Stimulated activated CD4-positive, alpha-beta T cell treated with anti-CD3 and anti-CD28 coated beads, Interleukin-4, amount 100 ng/mL, for 48 hours (primary cell): Measurements from ENCODE around the gene SH3RF3.

ENCODE experiments used
- DNase-seq, 2 donors: peaks; one replicate each; pipeline ENCODE4 v3.0.0-alpha.2; 2020; ENCODE audit warnings: low read depth in 2 of 2

The SH3RF3 gene

GRCh38 chr2:109239720-109240119, 110.7 kb downstream of the SH3RF3 start:
- no peak for DNase-seq

- DNase-seq, result no peak
These were observed 113.2 kb downstream of the SH3RF3 start for GRCh38 chr2:109242210-109242653.

DNA sequence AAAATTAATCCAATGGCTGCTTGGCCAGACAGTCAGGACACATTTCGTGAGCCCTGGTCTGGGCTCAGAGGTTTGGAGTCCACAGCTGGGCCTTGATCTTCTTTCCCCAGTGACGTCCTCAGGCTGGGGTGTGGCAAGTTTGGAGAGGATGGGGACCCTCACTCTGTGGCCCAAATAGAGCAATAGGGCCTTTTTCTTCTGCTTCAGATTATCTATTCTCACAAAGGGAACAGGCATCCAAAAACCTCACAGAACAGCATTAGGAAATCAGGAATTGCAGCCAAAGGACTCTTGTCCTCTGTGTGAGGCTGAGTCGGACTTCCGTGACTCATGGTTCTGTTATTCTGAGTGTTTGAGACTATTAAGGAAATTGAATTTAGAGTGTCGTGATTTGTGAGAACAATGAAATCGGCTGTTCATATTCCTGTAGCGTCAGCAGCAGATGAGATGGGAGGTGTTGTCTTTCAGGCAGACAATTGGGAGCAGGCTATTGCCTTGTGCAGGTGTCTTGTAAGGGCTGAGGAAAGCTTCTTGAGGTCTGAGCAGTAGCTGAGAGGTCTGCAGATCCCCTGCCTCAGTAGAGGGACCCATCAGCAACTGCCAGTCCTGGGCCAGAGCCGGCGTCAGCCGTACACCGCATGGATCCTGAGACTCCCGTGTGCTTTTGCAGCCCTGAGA, 113.8 kb downstream of the SH3RF3 start:
- no peak for DNase-seq

DNA sequence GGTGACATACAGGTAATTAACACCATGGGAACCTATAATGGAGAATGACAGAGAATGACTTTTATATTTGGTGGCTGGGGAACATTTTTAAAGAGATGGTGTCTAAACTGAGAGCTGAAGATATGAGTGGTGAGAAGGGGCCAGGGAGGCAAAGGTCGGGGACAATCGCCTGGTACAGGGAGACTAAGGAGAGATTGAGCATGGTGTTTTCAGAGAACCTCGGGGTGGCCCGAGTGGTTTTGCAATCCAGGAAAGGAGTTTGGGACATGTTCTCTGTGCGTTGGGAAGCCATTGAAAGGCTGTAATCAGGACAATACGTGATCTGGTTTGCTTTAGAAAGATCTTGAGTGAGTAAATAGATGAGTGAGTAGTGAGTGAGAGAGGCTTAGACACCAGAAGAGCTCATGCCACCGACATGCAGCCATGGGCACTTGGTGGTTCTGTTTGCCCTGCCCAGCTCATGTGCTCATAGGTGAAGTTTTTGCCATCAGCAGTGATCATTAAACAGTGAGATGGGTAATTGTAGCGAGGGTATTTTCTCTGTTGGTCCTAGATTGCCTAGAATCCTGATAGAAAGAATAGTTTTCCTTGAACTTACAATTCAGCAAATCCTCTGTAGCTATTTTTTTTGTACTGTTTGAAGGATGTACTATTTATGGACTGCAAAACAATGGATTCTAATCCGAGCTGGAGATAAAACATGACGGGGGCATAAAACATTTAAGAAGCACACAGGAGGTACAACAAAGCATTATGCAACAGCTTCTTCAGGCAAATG, 114.7 kb downstream of the SH3RF3 start:
- DNase-seq, result no peak

- DNase-seq, result no peak
These were observed 115.2 kb downstream of the SH3RF3 start for GRCh38 chr2:109244304-109244582.

DNA sequence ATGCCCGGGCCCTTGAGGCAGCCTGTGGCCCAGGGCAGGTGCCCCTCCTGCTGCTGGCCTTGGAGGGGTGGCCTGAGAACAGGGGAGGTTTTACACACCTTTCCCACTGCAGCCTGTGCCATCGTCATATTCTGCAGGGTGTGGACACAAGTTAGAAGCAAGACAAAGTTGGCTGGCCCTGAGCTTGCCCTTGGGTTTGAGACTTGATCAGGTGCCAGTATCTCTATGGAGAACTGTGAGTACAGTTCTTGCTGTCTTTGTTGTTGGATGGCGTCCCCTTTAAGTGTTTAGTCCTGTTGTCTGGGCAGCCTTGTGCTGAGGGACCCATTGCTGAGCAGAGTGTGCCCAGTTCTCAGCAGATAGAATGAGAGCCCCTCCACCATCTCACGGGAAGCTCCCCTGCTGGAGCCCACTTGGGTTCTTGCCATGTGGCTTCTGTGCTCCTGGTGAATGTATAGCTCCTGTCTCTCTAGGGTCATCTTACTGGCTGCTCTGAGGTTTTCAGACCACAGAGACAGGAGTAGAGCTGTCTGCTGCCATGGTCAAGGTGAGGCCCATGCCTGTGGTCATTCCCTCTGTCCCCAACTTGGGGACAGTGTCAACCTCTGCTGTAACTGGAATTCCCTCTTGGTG, 115.9 kb downstream of the SH3RF3 start:
- DNase-seq, result no peak

GRCh38 chr2:109246176-109246575, 117.2 kb downstream of the SH3RF3 start:
- DNase-seq, result no peak

GRCh38 chr2:109246616-109247015, 117.6 kb downstream of the SH3RF3 start:
- no peak for DNase-seq

GRCh38 chr2:109247340-109247739, 118.3 kb downstream of the SH3RF3 start:
- DNase-seq, result no peak

GRCh38 chr2:109247812-109248211, 118.8 kb downstream of the SH3RF3 start:
- DNase-seq, result no peak

DNA sequence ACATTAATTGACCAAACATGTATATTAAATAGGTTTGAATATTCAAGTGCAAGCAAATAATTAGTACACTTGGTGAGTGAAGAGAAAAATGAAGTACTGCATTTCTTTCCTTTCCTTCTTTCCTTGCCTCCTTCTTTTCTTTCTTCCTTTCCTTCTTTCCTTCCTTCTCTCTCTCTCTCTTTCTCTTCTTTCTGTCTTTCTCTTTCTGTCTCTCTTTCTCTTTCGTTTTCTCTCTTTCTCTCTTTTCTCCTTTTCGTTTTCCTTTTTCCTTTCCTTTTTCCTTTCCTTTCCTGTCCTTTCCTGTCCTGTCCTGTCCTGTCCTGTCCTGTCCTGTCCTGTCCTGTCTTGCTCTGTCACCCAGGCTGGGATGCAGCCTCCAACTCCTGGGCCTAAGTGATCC, 119.6 kb downstream of the SH3RF3 start:
- no peak for DNase-seq

GRCh38 chr2:109253217-109253616, 124.2 kb downstream of the SH3RF3 start:
- no peak for DNase-seq

- no peak for DNase-seq
These were observed 125.3 kb downstream of the SH3RF3 start for GRCh38 chr2:109254174-109254904.

DNA sequence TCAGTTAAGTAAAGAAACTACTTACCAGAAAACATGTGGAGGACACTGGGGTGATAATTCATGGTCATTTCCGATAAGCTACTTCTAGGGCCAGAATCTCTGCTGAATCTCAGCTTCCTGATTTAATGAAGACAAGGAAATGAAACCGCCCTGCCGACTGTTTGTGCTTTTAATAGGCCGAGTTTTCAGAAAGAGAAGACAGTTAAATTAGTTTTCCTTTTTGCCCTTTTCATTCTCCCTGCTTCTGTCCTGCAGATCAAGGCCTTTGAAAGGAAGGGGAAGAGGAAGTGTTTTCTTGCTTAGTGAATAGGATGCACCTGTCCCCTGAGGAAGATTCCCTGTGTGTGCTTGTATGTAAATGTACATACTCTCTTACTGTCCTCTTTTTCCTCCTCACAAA, 126.6 kb downstream of the SH3RF3 start:
- no peak for DNase-seq

- no peak for DNase-seq
These were observed 127.1 kb downstream of the SH3RF3 start for GRCh38 chr2:109256111-109256510.

- DNase-seq, result no peak
These were observed 127.9 kb downstream of the SH3RF3 start for GRCh38 chr2:109256921-109257320.

- DNase-seq, result no peak
These were observed 128.6 kb downstream of the SH3RF3 start for GRCh38 chr2:109257653-109258052.

GRCh38 chr2:109258376-109258775, 129.4 kb downstream of the SH3RF3 start:
- no peak for DNase-seq

DNA sequence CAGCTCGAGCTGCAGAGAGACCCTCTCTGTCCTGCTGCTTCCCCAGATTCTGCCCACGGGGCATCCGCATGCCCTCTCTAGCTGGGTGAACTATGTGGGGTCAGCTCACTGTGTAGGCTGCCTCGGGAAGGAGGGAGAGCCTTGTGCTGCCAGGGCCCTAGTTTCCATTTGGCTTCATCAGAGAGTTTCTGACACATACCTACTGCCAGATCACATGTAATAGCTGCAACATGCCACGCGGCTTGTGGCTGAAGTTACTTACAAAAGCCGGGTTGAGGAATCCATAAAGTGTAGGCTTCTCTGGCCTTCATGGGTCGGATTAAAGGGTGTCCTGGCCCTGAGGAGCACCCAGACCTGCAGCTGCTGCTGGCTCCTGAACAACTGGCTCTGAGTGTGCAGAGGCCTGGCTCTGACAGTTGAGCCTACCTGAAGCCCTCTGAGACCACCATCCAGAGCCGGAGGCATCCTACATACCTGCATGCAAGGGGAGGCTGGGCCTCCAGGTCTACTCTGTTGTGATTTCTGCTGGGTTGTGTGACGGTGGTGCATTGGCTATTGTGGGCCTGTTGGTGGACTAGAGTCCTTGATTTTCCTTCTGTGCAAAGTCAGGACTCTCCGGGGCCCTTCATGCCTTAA, 130.0 kb downstream of the SH3RF3 start:
- no peak for DNase-seq

- DNase-seq, result no peak
These were observed 130.7 kb downstream of the SH3RF3 start for GRCh38 chr2:109259671-109260070.

DNA sequence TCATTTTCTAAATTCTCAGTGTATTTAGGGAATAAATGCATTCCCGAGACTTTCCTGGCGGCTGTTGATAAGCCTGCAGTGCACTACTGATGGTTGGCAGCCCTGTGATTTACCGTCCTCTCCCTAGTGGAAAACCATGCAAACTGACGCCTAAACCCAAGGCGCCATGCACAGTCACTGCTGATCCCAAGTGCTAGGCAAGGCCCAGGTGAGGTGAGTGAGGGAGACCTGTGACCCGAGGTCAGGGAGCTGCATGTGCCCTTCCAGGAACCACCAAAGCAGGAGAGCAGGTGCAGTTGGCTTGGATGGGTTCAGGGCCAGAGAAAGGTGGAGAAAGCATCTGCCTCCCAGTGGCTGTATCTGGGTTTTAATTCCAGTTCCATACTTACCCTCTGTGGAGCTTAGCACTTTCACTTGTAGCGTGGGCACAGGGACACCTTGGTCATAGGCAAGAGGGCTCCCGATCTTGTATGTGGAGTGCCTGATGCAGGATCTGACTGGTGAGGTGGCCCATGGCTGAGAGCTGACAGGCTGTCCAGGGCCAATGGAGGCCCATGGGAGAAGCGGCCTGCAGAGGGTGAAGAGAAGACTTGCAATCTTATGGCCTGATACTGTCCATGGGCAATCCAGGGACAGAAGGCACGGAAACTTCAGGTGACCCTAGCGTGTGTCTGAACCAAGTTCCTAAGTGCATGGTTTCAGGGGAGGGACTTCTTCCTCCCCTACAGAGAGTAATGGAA, 131.3 kb downstream of the SH3RF3 start:
- DNase-seq, result no peak
